ENCODE results near the gene STK33. TPM values are rescaled to one million over a fixed set of nuclear protein-coding genes. Genes with fewer than 3 reads are reported as not detected.

STK33 gene
- total RNA-seq, 1 experiment from 2014 or later, result 10.9 TPM

DNA sequence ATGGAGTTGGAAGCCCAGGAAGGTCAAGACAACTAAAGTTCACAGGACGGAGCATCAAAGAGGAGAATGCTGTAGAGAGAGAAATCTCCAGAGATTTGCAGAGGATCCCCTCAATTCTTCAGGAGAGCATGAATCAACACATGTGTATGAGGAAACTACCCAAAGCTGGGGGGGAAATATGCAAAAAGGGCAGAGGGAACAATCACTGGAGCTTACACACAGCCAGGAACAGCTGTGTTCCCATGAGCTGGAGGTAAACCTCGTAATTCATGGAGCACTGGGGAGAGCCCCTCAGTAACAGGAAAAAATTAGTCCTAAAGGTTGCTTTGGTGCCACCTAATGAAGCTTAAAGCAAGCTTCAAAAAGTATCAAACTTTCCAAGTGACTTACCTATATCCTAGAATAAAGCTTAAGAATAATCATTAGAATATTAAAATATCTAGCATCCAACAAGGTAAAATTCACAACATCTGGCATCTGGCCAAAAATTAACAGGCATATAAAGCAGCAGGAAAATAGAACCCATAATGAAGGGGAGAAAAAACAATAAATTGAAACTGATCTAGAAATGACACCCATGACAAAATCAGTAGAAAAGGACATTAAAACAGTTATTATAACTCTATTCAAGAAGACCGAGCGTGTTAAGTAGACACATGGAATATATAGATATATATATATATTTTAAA, 134.2 kb downstream of the STK33 start:
- ChIA-PET RAD21 (ENCODE audit: low non-redundant PET in 1 of 2, low total read pairs in 2 of 2, uncharacterized antibody in 2 of 2, unreplicated experiment in 2 of 2) (no interaction called here), CTCF (no interaction called here), POLR2A (no interaction called here)
- intact Hi-C loops (cut with micrococcal nuclease), result no loop called here
- no peaks in the 10 kb centered on the region for H4K20me1 ChIP-seq (ENCODE audit: insufficient read depth)
- no peaks in the 10 kb centered on the region for H3K4me1 ChIP-seq (ENCODE audit: control insufficient read depth in 1 of 2, insufficient read depth in 2 of 2, low read length in 2 of 2)
- no peak overlapping the region for H2AFZ ChIP-seq (ENCODE audit: low read depth, low read length, poor library complexity, severe bottlenecking)
- H3K9me2 ChIP-seq (ENCODE audit: insufficient read depth), result no peaks in the 10 kb centered on the region
- no peak for DNase-seq (ENCODE audit: low read depth, low spot score)
- BruUV-seq (replicated peaks), result no TSS peak
- H3K27ac ChIP-seq (ENCODE audit: low read depth, low read length), result no peak overlapping the region
- H3K36me3 ChIP-seq (ENCODE audit: control insufficient read depth in 1 of 2, insufficient read depth in 2 of 2, low read length in 2 of 2), result no peaks in the 10 kb centered on the region
- no peak overlapping the region for H3K9ac ChIP-seq (ENCODE audit: low read length)
- H3K9me3 ChIP-seq (ENCODE audit: control insufficient read depth in 1 of 2, insufficient read depth in 1 of 2, low read depth in 1 of 2, low read length in 2 of 2), result no peaks in the 10 kb centered on the region
- no peak for TF ChIP-seq SIN3A (IDR thresholded peaks at IDR 0.05; ENCODE audit: low read depth)
- TF ChIP-seq, protein P1, sequence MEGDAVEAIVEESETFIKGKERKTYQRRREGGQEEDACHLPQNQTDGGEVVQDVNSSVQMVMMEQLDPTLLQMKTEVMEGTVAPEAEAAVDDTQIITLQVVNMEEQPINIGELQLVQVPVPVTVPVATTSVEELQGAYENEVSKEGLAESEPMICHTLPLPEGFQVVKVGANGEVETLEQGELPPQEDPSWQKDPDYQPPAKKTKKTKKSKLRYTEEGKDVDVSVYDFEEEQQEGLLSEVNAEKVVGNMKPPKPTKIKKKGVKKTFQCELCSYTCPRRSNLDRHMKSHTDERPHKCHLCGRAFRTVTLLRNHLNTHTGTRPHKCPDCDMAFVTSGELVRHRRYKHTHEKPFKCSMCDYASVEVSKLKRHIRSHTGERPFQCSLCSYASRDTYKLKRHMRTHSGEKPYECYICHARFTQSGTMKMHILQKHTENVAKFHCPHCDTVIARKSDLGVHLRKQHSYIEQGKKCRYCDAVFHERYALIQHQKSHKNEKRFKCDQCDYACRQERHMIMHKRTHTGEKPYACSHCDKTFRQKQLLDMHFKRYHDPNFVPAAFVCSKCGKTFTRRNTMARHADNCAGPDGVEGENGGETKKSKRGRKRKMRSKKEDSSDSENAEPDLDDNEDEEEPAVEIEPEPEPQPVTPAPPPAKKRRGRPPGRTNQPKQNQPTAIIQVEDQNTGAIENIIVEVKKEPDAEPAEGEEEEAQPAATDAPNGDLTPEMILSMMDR (IDR thresholded peaks at IDR 0.05 in 2 of 3, conservative IDR thresholded peaks at IDR 0.05 in 1 of 3; ENCODE audit: borderline replicate concordance in 1 of 3, insufficient read depth in 1 of 3, low read depth in 2 of 3, low read length in 2 of 3), result no peak
- TF ChIP-seq EGR1 (IDR thresholded peaks at IDR 0.05; ENCODE audit: low read depth), result no peak
- TF ChIP-seq SRF (IDR thresholded peaks at IDR 0.05; ENCODE audit: low read depth), result no peak
- no peak for TF ChIP-seq RAD21 (IDR thresholded peaks at IDR 0.05; ENCODE audit: low read depth)
- TF ChIP-seq EZH2phosphoT487 (IDR thresholded peaks at IDR 0.05; ENCODE audit: borderline replicate concordance), result no peak
- no peak for TF ChIP-seq POLR2AphosphoS5 (IDR thresholded peaks at IDR 0.05; ENCODE audit: low read depth, low read length)
- no peak for TF ChIP-seq YY1 (IDR thresholded peaks at IDR 0.05; ENCODE audit: extremely low read depth, insufficient replicate concordance, low read depth, low read length)
- no peak for TF ChIP-seq EZH2 (IDR thresholded peaks at IDR 0.05)
- TF ChIP-seq SP1 (IDR thresholded peaks at IDR 0.05; ENCODE audit: low read depth), result no peak
- no peak for TF ChIP-seq CBX3 (IDR thresholded peaks at IDR 0.05; ENCODE audit: low read depth)
- TF ChIP-seq ZNF274 (IDR thresholded peaks at IDR 0.05; ENCODE audit: low read depth, low read length), result no peak
- TF ChIP-seq POLR2A (IDR thresholded peaks at IDR 0.05; ENCODE audit: borderline replicate concordance, extremely low read depth, insufficient read depth, insufficient read length), result no peak
- TF ChIP-seq CEBPB (IDR thresholded peaks at IDR 0.05; ENCODE audit: low read depth), result no peak
- TF ChIP-seq JUND (IDR thresholded peaks at IDR 0.05), result no peak
- TF ChIP-seq, protein P2, sequence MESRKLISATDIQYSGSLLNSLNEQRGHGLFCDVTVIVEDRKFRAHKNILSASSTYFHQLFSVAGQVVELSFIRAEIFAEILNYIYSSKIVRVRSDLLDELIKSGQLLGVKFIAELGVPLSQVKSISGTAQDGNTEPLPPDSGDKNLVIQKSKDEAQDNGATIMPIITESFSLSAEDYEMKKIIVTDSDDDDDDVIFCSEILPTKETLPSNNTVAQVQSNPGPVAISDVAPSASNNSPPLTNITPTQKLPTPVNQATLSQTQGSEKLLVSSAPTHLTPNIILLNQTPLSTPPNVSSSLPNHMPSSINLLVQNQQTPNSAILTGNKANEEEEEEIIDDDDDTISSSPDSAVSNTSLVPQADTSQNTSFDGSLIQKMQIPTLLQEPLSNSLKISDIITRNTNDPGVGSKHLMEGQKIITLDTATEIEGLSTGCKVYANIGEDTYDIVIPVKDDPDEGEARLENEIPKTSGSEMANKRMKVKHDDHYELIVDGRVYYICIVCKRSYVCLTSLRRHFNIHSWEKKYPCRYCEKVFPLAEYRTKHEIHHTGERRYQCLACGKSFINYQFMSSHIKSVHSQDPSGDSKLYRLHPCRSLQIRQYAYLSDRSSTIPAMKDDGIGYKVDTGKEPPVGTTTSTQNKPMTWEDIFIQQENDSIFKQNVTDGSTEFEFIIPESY (IDR thresholded peaks at IDR 0.05; ENCODE audit: extremely low read depth, insufficient replicate concordance, low read length), result no peak
- TF ChIP-seq ELF1 (IDR thresholded peaks at IDR 0.05; ENCODE audit: borderline replicate concordance, low read depth), result no peak
- no peak overlapping the region for H3K4me3 ChIP-seq (replicated peaks in 1 of 2; ENCODE audit: low read depth in 1 of 2, low read length in 2 of 2)
- no peak overlapping the region for H3K4me2 ChIP-seq (ENCODE audit: low read length)
- H3K79me2 ChIP-seq (ENCODE audit: insufficient read depth, low read length), result no peaks in the 10 kb centered on the region
- ATAC-seq, result no peak
- H3K27me3 ChIP-seq (ENCODE audit: insufficient read depth, low read length), result no peaks in the 10 kb centered on the region
